ENCODE measurements around the gene APOC3. TPM values are rescaled to one million over a fixed set of nuclear protein-coding genes. Genes with fewer than 3 reads are reported as not detected.

Gene APOC3
- total RNA-seq, 1 experiment from 2014 or later = 3.5 TPM

GRCh38 chr11:116791002-116791812 is 38.5 kb upstream of the APOC3 start:
- Histone ChIP-seq H3K79me2 (ENCODE audit: insufficient read depth, low read length) (peaks cover 17% of the 10 kb centered on the region), H3K4me3 (replicated peaks in 1 of 2; ENCODE audit: low read depth in 1 of 2, low read length in 2 of 2) (no peak overlapping the region), H3K27ac (ENCODE audit: low read depth, low read length) (no peak overlapping the region), H3K9me2 (ENCODE audit: insufficient read depth) (no peaks in the 10 kb centered on the region), H3K4me1 (ENCODE audit: control insufficient read depth in 1 of 2, insufficient read depth in 2 of 2, low read length in 2 of 2) (peaks cover 12 to 38% of the 10 kb centered on the region in 2 experiments), H3K4me2 (ENCODE audit: low read length) (peak overlapping the region; percentile 31; the same call in 1 of the 2 replicates), H3K9ac (ENCODE audit: low read length) (no peak overlapping the region), H2AFZ (ENCODE audit: low read depth, low read length, poor library complexity, severe bottlenecking) (peak overlapping the region; percentile 57), H4K20me1 (ENCODE audit: insufficient read depth) (no peaks in the 10 kb centered on the region), H3K9me3 (ENCODE audit: control insufficient read depth in 1 of 2, insufficient read depth in 1 of 2, low read depth in 1 of 2, low read length in 2 of 2) (no peaks in the 10 kb centered on the region), H3K36me3 (ENCODE audit: control insufficient read depth in 1 of 2, insufficient read depth in 2 of 2, low read length in 2 of 2) (peaks cover 0 to 3% of the 10 kb centered on the region in 2 experiments; a peak in 2 of 4 replicates), H3K27me3 (ENCODE audit: insufficient read depth, low read length) (no peaks in the 10 kb centered on the region)
- peak; percentile 79 for ATAC-seq
- ChIA-PET RAD21 (ENCODE audit: low non-redundant PET in 1 of 2, low total read pairs in 2 of 2, uncharacterized antibody in 2 of 2, unreplicated experiment in 2 of 2) (interaction anchor here (0.9 to 1.1 kb wide), 4 partner anchors 45 to 436 kb away, joined by 3 to 14 read pairs (median 6); no protein-coding TSS in a partner anchor), POLR2A (interaction anchor here (0.6 to 1.4 kb wide), 2 partner anchors 45 to 307 kb away, joined by 5 to 9 read pairs; partner anchors contain the start of gene SIK3), CTCF (interaction anchor here (0.6 to 2.9 kb wide), 25 partner anchors 8 to 435 kb away, joined by 3 to 58 read pairs (median 4); partner anchors contain the start of genes APOA1, PAFAH1B2 and SIK3)
- intact Hi-C loops (cut with micrococcal nuclease) = loop anchor here (1.0 to 5.0 kb wide), 3 partner anchors 45 to 436 kb away; no protein-coding TSS in a partner anchor
- BruUV-seq (replicated peaks) = no TSS peak
- DNase-seq (ENCODE audit: low read depth, low spot score) = peak; percentile 35
- TF ChIP-seq SP1 (IDR thresholded peaks at IDR 0.05; ENCODE audit: low read depth) (no peak), JUND (IDR thresholded peaks at IDR 0.05) (no peak), ZNF274 (IDR thresholded peaks at IDR 0.05; ENCODE audit: low read depth, low read length) (no peak), CBX3 (IDR thresholded peaks at IDR 0.05; ENCODE audit: low read depth) (no peak), RAD21 (IDR thresholded peaks at IDR 0.05; ENCODE audit: low read depth) (peak; percentile 81), CTCF (IDR thresholded peaks at IDR 0.05 in 2 of 3, conservative IDR thresholded peaks at IDR 0.05 in 1 of 3; ENCODE audit: borderline replicate concordance in 1 of 3, insufficient read depth in 1 of 3, low read depth in 2 of 3, low read length in 2 of 3) (peak; percentile 82 to 92 (median 89))

All from HCT116 (cell line).